ENCODE results near the gene TEX22. TPM values are rescaled to one million over a fixed set of nuclear protein-coding genes. Genes with fewer than 3 reads are reported as not detected.

TEX22 gene
- total RNA-seq, 4 donors from 2014 or later, result under 0.01 to 0.19 (median 0.17) TPM; not detected in 1

DNA sequence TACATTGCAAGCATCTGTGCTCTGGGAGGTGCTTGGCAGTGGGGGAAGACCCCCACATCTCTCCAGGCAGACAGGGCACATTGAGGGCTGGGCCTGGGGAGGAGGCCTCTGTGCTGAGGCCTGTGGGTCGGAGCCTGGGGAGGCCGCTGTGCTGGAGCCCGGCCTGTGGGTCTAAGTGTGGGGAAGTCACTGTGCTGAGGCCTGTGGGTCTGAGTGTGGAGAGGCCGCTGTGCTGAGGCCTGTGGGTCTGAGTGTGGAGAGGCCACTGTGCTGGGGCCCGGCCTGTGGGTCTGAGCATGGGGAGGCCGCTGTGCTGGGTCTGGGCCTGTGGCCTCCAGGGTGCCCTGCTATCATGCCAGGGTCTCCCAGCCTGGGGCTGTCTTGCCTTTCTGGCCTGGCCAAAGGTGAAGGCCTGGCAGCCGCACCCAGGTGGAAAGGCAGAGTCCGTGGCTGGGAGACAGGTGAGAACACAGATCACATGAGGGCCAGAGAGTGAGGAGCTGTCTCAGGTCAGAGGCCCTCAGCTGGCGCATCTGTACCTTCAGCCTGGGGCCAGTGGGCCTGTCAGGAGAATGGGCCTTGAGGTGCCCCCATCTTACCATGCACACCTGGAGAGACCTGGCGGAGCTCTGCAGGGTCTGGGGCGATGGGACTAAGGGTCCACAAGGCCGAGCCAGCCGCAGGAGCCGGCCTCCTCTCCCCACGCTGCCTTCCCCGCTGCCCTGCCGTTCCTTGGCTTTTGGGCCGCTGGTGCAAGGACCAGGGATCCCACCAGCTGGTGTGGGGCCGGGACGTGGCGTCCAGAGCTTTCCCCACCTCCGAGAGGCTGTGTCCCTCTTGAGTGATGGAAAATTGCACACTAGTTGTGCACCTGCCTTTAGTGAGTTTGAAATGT lies 57.7 kb downstream of the TEX22 start:
- Histone ChIP-seq H3K27ac (replicated peaks in 1 of 4) (no peak overlapping the region), H3K4me3 (no peak overlapping the region), H3K36me3 (peaks cover 50 to 87% (median 80%) of the 10 kb centered on the region in 4 donors), H3K9me3 (no peaks in the 10 kb centered on the region), H3K4me1 (no peaks in the 10 kb centered on the region), H3K27me3 (no peaks in the 10 kb centered on the region)
- intact Hi-C loops (cut with DNase I), result no loop called here
- no peak for DNase-seq (ENCODE audit: extremely low spot score)
- 90% methylated on average over 2 of the region's 22 CpGs for WGBS
- TF ChIP-seq, protein P1, sequence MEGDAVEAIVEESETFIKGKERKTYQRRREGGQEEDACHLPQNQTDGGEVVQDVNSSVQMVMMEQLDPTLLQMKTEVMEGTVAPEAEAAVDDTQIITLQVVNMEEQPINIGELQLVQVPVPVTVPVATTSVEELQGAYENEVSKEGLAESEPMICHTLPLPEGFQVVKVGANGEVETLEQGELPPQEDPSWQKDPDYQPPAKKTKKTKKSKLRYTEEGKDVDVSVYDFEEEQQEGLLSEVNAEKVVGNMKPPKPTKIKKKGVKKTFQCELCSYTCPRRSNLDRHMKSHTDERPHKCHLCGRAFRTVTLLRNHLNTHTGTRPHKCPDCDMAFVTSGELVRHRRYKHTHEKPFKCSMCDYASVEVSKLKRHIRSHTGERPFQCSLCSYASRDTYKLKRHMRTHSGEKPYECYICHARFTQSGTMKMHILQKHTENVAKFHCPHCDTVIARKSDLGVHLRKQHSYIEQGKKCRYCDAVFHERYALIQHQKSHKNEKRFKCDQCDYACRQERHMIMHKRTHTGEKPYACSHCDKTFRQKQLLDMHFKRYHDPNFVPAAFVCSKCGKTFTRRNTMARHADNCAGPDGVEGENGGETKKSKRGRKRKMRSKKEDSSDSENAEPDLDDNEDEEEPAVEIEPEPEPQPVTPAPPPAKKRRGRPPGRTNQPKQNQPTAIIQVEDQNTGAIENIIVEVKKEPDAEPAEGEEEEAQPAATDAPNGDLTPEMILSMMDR (IDR thresholded peaks at IDR 0.05), result no peak
- TF ChIP-seq POLR2A (IDR thresholded peaks at IDR 0.05; ENCODE audit: low read depth) (no peak), POLR2AphosphoS5 (IDR thresholded peaks at IDR 0.05) (no peak), EP300 (IDR thresholded peaks at IDR 0.05) (no peak)

DNA sequence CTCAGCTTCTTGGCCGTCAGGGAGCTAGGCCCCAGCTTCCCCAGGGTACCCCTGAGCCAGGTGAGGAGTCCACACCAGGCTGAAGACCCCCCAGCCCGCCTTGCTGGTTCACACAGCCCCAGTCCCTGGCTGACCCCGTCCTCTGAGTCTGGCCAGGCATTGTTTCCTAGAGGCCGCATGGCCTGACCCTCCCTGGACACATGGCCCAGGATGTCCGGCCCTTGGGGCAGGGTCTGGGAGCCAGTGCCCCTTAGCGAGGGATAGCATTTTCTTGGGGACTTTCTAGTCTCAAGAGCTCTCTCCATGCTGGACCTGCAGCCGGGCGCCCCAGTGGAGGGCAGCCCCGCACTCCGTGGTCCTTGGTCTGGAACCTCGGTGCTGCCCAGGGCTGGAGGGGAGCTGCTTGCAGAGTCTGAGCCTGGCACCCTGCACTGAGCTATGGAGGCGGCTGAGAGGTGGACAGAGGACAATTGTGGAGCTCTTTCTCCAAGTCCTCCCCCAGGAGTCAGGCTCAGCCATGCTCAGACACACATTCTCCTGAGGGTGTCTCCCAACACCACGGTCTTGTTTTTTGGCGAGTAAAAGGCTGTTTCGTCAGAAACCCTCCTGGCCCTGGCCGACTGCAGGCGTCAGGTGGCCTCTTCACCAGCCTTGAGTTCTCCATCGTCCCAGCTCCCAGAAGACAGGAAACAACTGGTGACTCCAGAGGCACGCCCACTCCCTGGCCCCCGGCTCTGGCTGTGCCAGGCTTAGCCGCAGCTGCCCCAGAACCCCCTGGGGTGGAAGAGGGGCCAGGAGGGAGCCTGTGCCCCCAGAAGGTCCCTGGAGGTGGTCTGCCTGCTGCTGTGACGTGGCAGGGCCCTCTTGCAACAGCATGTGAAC lies 58.6 kb downstream of the TEX22 start:
- Histone ChIP-seq H3K9me3 (no peaks in the 10 kb centered on the region), H3K4me1 (no peaks in the 10 kb centered on the region), H3K27ac (replicated peaks in 1 of 4) (no peak overlapping the region), H3K4me3 (no peak overlapping the region), H3K27me3 (no peaks in the 10 kb centered on the region), H3K36me3 (peaks cover 49 to 89% (median 84%) of the 10 kb centered on the region in 4 donors)
- TF ChIP-seq EP300 (IDR thresholded peaks at IDR 0.05) (no peak), POLR2AphosphoS5 (IDR thresholded peaks at IDR 0.05) (no peak), POLR2A (IDR thresholded peaks at IDR 0.05; ENCODE audit: low read depth) (no peak)
- TF ChIP-seq, protein P1 (IDR thresholded peaks at IDR 0.05), result no peak
- intact Hi-C loops (cut with DNase I), result no loop called here
- 80% methylated on average over 7 of the region's 22 CpGs for WGBS
- DNase-seq (ENCODE audit: extremely low spot score), result no peak

DNA sequence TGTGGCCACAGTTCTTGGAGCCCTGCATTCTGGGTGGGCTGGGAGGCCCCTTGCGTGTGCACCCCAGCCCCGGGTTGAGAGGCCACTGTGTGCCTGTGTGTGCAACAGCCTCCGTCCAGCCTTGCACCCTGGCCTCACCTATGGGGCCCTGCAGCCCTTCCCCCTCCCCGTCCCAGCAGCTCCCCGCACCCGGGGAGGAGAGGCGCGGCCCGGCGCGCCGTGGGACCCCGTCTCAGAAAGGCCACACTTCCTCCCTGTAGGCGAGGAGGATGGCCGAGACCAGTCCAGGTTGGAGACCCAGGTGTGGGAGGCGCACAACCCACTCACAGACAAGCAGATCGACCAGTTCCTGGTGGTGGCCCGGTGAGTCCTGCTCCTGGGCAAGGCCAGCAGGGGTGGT lies 59.7 kb downstream of the TEX22 start:
- peaks cover 0 to 1% (median 0%) of the 10 kb centered on the region in 4 donors for H3K4me1 ChIP-seq
- H3K27ac ChIP-seq (replicated peaks in 1 of 4), result no peak overlapping the region
- H3K27me3 ChIP-seq, result no peaks in the 10 kb centered on the region
- no peaks in the 10 kb centered on the region for H3K9me3 ChIP-seq
- 87% methylated on average over 15 of the region's 18 CpGs for WGBS
- TF ChIP-seq POLR2AphosphoS5 (IDR thresholded peaks at IDR 0.05) (no peak), EP300 (IDR thresholded peaks at IDR 0.05) (no peak), POLR2A (IDR thresholded peaks at IDR 0.05; ENCODE audit: low read depth) (no peak)
- TF ChIP-seq, protein P1 (IDR thresholded peaks at IDR 0.05), result no peak
- peaks cover 51 to 89% (median 83%) of the 10 kb centered on the region in 4 donors for H3K36me3 ChIP-seq
- DNase-seq (ENCODE audit: extremely low spot score), result no peak
- intact Hi-C loops (cut with DNase I), result no loop called here
- H3K4me3 ChIP-seq, result no peak overlapping the region

DNA sequence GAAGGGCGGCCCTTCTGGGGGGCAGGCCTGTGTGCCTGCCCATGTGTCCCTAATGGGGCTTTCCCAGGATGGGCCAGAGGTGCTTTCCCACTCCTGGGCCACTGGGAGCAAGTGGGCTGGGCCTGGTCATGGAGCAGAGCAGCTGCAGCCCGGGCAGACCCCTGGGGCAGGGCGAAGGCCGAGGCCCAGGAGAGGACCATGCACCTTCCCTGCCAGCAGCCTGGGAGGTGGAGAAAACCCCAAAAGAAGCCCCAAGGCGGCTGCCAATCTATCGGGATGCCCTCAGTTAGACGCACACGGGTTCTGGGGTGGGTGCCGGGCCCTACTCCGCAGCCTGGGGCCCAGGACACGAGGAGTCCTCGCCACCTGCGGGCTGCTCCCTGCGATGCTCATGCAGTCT lies 60.2 kb downstream of the TEX22 start:
- no peak overlapping the region for H3K27ac ChIP-seq (replicated peaks in 1 of 4)
- peaks cover 0 to 5% (median 0%) of the 10 kb centered on the region in 4 donors for H3K4me1 ChIP-seq
- H3K27me3 ChIP-seq, result no peaks in the 10 kb centered on the region
- intact Hi-C loops (cut with DNase I), result no loop called here
- TF ChIP-seq POLR2A (IDR thresholded peaks at IDR 0.05; ENCODE audit: low read depth) (no peak), POLR2AphosphoS5 (IDR thresholded peaks at IDR 0.05) (no peak), EP300 (IDR thresholded peaks at IDR 0.05) (no peak)
- TF ChIP-seq, protein P1 (IDR thresholded peaks at IDR 0.05), result no peak
- peaks cover 56 to 89% (median 84%) of the 10 kb centered on the region in 4 donors for H3K36me3 ChIP-seq
- DNase-seq (ENCODE audit: extremely low spot score), result no peak
- no peak overlapping the region for H3K4me3 ChIP-seq
- H3K9me3 ChIP-seq, result no peaks in the 10 kb centered on the region
- 100% methylated on average over 4 of the region's 14 CpGs for WGBS

All from esophagus muscularis mucosa (tissue), 4 donors.